NCI-H2196 treated with DMSO at 0.1 percent for 48 hours (cell line): Measurements from ENCODE around the gene ADAMTS20.
"Not testable (repeated sequence)": the region's sequence is repeated elsewhere in the genome, so short reads cannot be mapped to it uniquely, and the experiment has no call there.

Experiments
- DNase-seq: peaks from one replicate; lab custom pipeline; 2025; ENCODE audit not compliant: unreplicated experiment; lab: John Stamatoyannopoulos, UW

ADAMTS20 gene

GRCh38 chr12:43362910-43363694, 188.9 kb downstream of the ADAMTS20 start:
- no peak for DNase-seq

- DNase-seq: no peak
Observed at GRCh38 chr12:43361031-43361710, 190.8 kb downstream of the ADAMTS20 start.

- not testable (repeated sequence) for DNase-seq
Observed at GRCh38 chr12:43360001-43360400, 192.0 kb downstream of the ADAMTS20 start.

GRCh38 chr12:43357141-43357540, 194.9 kb downstream of the ADAMTS20 start:
- no peak for DNase-seq

GRCh38 chr12:43352001-43352400, 200.0 kb downstream of the ADAMTS20 start:
- DNase-seq: no peak

GRCh38 chr12:43349863-43350262, 202.1 kb downstream of the ADAMTS20 start:
- no peak for DNase-seq

GRCh38 chr12:43348221-43348620, 203.8 kb downstream of the ADAMTS20 start:
- no peak for DNase-seq

- no peak for DNase-seq
Observed at GRCh38 chr12:43347026-43347425, 205.0 kb downstream of the ADAMTS20 start.

GRCh38 chr12:43345023-43345422, 207.0 kb downstream of the ADAMTS20 start:
- no peak for DNase-seq

GRCh38 chr12:43341785-43342313, 210.2 kb downstream of the ADAMTS20 start:
- DNase-seq: not testable (repeated sequence)

GRCh38 chr12:43338848-43339526, 213.0 kb downstream of the ADAMTS20 start:
- no peak for DNase-seq

GRCh38 chr12:43337571-43338444, 214.2 kb downstream of the ADAMTS20 start:
- no peak for DNase-seq

GRCh38 chr12:43336962-43337555, 214.9 kb downstream of the ADAMTS20 start:
- no peak for DNase-seq

- no peak for DNase-seq
Observed at GRCh38 chr12:43333644-43334043, 218.4 kb downstream of the ADAMTS20 start.

GRCh38 chr12:43332977-43333640, 218.9 kb downstream of the ADAMTS20 start:
- DNase-seq: no peak

- no peak for DNase-seq
Observed at GRCh38 chr12:43331935-43332334, 220.1 kb downstream of the ADAMTS20 start.

GRCh38 chr12:43329375-43329774, 222.6 kb downstream of the ADAMTS20 start:
- no peak for DNase-seq

GRCh38 chr12:43325786-43326185, 226.2 kb downstream of the ADAMTS20 start:
- no peak for DNase-seq

GRCh38 chr12:43320281-43320680, 231.7 kb downstream of the ADAMTS20 start:
- DNase-seq: no peak

GRCh38 chr12:43318021-43318420, 234.0 kb downstream of the ADAMTS20 start:
- DNase-seq: no peak
